BE2C (cell line): ENCODE data around the gene NUAK1.

Experiments used
- DNase-seq: peaks from one replicate; pipeline ENCODE4 v3.0.0-alpha.2; 2020
- H3K27me3 ChIP-seq: fragments of 250-450 bp; sonication (Bioruptor Pico); 2 replicates; pipeline ENCODE4 v1.5.1; 2020; ENCODE audit warnings: mild to moderate bottlenecking
- H3K36me3 ChIP-seq: fragments of 250-450 bp; sonication (Bioruptor Pico); 2 replicates; pipeline ENCODE4 v1.5.1; 2020; ENCODE audit warnings: mild to moderate bottlenecking
- H3K4me1 ChIP-seq: fragments of 250-450 bp; sonication (Bioruptor Pico); 2 replicates; pipeline ENCODE4 v1.5.1; 2020
- H3K4me3 ChIP-seq: 2 replicates; pipeline ENCODE4 v1.5.1; 2011; ENCODE audit warnings: low read depth, low read length
- H3K9me3 ChIP-seq: fragments of 250-450 bp; sonication (Bioruptor Pico); 2 replicates; pipeline ENCODE4 v1.5.1; 2020
- TF ChIP-seq, protein P1 (sequence below): IDR thresholded peaks from 2 replicates; pipeline ENCODE4 v1.5.1; 2012; ENCODE audit warnings: mild to moderate bottlenecking, low read depth, low read length

Gene NUAK1

GRCh38 chr12:106140223-106140986 is 1.7 kb upstream of the NUAK1 start:
- no peaks in the 10 kb centered on the region for H3K36me3 ChIP-seq
- DNase-seq, result no peak
- TF ChIP-seq, protein P1, sequence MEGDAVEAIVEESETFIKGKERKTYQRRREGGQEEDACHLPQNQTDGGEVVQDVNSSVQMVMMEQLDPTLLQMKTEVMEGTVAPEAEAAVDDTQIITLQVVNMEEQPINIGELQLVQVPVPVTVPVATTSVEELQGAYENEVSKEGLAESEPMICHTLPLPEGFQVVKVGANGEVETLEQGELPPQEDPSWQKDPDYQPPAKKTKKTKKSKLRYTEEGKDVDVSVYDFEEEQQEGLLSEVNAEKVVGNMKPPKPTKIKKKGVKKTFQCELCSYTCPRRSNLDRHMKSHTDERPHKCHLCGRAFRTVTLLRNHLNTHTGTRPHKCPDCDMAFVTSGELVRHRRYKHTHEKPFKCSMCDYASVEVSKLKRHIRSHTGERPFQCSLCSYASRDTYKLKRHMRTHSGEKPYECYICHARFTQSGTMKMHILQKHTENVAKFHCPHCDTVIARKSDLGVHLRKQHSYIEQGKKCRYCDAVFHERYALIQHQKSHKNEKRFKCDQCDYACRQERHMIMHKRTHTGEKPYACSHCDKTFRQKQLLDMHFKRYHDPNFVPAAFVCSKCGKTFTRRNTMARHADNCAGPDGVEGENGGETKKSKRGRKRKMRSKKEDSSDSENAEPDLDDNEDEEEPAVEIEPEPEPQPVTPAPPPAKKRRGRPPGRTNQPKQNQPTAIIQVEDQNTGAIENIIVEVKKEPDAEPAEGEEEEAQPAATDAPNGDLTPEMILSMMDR, result no peak
- no peaks in the 10 kb centered on the region for H3K9me3 ChIP-seq
- no peaks in the 10 kb centered on the region for H3K4me1 ChIP-seq
- peaks cover 42% of the 10 kb centered on the region for H3K27me3 ChIP-seq
- H3K4me3 ChIP-seq, result no peak overlapping the region

DNA sequence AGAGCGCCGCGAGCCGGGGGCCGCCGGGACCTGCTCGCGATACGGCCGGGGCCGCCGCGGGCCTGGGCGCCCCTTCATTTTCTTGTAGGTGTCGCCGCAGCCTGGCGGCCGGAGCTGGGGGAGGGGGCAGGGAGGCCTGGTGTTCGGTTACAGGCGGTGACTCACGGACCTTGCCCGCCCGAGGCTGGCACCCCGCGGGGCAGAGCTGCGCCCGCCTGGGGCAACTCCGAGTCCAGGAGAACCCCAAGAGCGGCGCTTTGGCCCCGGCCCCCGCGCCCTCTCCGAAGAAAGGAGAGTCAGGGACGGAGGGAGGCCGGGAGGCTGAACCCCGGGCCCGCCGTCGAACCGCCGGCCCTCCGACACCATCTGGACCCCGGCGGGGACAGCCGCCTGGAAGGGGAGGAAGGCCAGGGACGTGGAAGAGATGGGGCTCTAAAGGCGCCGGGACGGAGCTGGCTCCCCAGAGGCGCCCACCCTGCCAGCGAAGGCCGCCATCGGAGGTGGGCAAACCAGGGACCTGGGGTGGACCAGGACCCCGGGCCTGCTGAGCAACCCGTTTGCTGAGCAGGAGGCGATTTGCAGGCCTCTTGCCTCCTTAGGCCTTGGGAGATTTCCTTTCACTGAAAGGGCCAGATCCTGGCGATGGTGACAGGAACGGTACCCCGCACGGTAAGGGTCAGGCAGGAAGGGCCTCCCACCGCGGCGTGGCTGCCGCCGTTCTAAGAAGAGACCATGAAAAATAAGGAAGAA is 843 bp upstream of the NUAK1 start:
- Histone ChIP-seq H3K4me3 (peak overlapping the region; percentile 37), H3K27me3 (peaks cover 42% of the 10 kb centered on the region), H3K4me1 (no peaks in the 10 kb centered on the region), H3K9me3 (no peaks in the 10 kb centered on the region), H3K36me3 (no peaks in the 10 kb centered on the region)
- no peak for DNase-seq
- TF ChIP-seq, protein P1, result no peak

DNA sequence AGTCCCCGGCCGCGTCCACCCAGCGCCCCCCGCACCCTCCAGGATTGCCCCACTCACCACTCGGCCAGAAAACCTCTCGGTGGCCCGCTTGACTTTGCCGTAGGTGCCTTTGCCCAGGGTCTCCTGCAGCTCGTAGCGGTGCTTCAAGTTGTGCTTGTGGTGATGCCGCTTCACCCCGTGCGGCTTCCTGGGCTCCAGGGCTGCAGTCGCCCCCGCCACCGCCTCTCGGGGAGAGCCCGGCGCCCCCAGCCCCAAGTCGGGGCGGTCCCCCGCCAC is 459 bp downstream of the NUAK1 start:
- Histone ChIP-seq H3K36me3 (no peaks in the 10 kb centered on the region), H3K9me3 (no peaks in the 10 kb centered on the region), H3K27me3 (peaks cover 42% of the 10 kb centered on the region), H3K4me3 (peak overlapping the region; percentile 37), H3K4me1 (no peaks in the 10 kb centered on the region)
- DNase-seq, result peak; percentile 12
- TF ChIP-seq, protein P1, result no peak

- no peaks in the 10 kb centered on the region for H3K4me1 ChIP-seq
- TF ChIP-seq, protein P1, result no peak
- H3K36me3 ChIP-seq, result no peaks in the 10 kb centered on the region
- peaks cover 42% of the 10 kb centered on the region for H3K27me3 ChIP-seq
- H3K9me3 ChIP-seq, result no peaks in the 10 kb centered on the region
- no peak for DNase-seq
- H3K4me3 ChIP-seq, result no peak overlapping the region
Observed at GRCh38 chr12:106137530-106138356, 1.0 kb downstream of the NUAK1 start.

GRCh38 chr12:106136263-106136662 is 2.5 kb downstream of the NUAK1 start:
- no peak overlapping the region for H3K4me3 ChIP-seq

More at GRCh38 chr12:106136263-106136662, 2.5 kb downstream of the NUAK1 start:
- no peaks in the 10 kb centered on the region for H3K9me3 ChIP-seq
- peak; percentile 82 for DNase-seq
- peaks cover 42% of the 10 kb centered on the region for H3K27me3 ChIP-seq
- no peaks in the 10 kb centered on the region for H3K36me3 ChIP-seq
- TF ChIP-seq, protein P1, result peak; percentile 84
- H3K4me1 ChIP-seq, result no peaks in the 10 kb centered on the region
